Body of pancreas (tissue), 4 donors: ENCODE measurements around the gene PCK2.
A peak's percentile ranks its signal among the peaks of the same experiment; 100 is the strongest.

Experiments used
- CTCF ChIP-seq, 7 experiments: fragments of 450-650 bp in 4 of 7; fragments of 200-600 bp in 3 of 7; sonication (generic) in 3 of 7; IDR thresholded peaks; one replicate each; pipeline ENCODE4 v1.5.1; 2016 to 2019; ENCODE audit warnings: antibody characterized with exemption in 7 of 7
- POLR2A ChIP-seq, 3 donors: fragments of 450-650 bp; IDR thresholded peaks; one replicate each; pipeline ENCODE4 v1.6.1; 2016; ENCODE audit warnings: antibody characterized with exemption in 3 of 3, mild to moderate bottlenecking in 2 of 3

- TF ChIP-seq CTCF (IDR thresholded peaks at IDR 0.05) (peak in 1 of 7 experiments; percentile 6), POLR2A (IDR thresholded peaks at IDR 0.05) (no peak)
Measured at GRCh38 chr14:24093207-24093900, 757 bp upstream of the PCK2 start.
